GM18508 (cell line): Measurements from ENCODE around the gene PDCL2.

Source experiments
- ATAC-seq: cut with Tn5 transposase; IDR thresholded peaks from one replicate; pipeline ENCODE4 v1.9.1; 2021; ENCODE audit warnings: moderate number of reproducible peaks; ENCODE audit not compliant: insufficient read depth, unreplicated experiment

The PDCL2 gene

GRCh38 chr4:55545151-55545550 is 46.9 kb downstream of the PDCL2 start:
- no peak for ATAC-seq

GRCh38 chr4:55543858-55544257 is 48.2 kb downstream of the PDCL2 start:
- no peak for ATAC-seq

- no peak for ATAC-seq
Observed at GRCh38 chr4:55540271-55540670, 51.8 kb downstream of the PDCL2 start.

- no peak for ATAC-seq
Observed at GRCh38 chr4:55539658-55540057, 52.4 kb downstream of the PDCL2 start.

GRCh38 chr4:55538531-55538930 is 53.5 kb downstream of the PDCL2 start:
- ATAC-seq = no peak

- ATAC-seq = no peak
Observed at GRCh38 chr4:55534306-55534705, 57.7 kb downstream of the PDCL2 start.

- ATAC-seq = no peak
Observed at GRCh38 chr4:55530691-55531090, 61.4 kb downstream of the PDCL2 start.

GRCh38 chr4:55530167-55530566 is 61.9 kb downstream of the PDCL2 start:
- no peak for ATAC-seq

- ATAC-seq = no peak
Observed at GRCh38 chr4:55528491-55528890, 63.6 kb downstream of the PDCL2 start.

- ATAC-seq = no peak
Observed at GRCh38 chr4:55524844-55525571, 67.0 kb downstream of the PDCL2 start.

- ATAC-seq = no peak
Observed at GRCh38 chr4:55518442-55518841, 73.6 kb downstream of the PDCL2 start.

- ATAC-seq = no peak
Observed at GRCh38 chr4:55517526-55518229, 74.4 kb downstream of the PDCL2 start.

GRCh38 chr4:55512922-55513571 is 79.0 kb downstream of the PDCL2 start:
- no peak for ATAC-seq

- no peak for ATAC-seq
Observed at GRCh38 chr4:55512077-55512476, 80.0 kb downstream of the PDCL2 start.

- ATAC-seq = no peak
Observed at GRCh38 chr4:55510685-55511084, 81.4 kb downstream of the PDCL2 start.

- ATAC-seq = no peak
Observed at GRCh38 chr4:55509266-55509665, 82.8 kb downstream of the PDCL2 start.

- no peak for ATAC-seq
Observed at GRCh38 chr4:55507612-55508011, 84.4 kb downstream of the PDCL2 start.
